Astrocyte of the spinal cord (primary cell): ENCODE measurements around the gene PLBD1.

Experiments used
- DNase-seq: peaks from one replicate; pipeline ENCODE4 v3.0.0; 2011; ENCODE audit warnings: low read depth, low spot score
- H3K4me3 ChIP-seq: 2 replicates; pipeline ENCODE4 v1.5.1; 2011; ENCODE audit warnings: low read depth, mild to moderate bottlenecking, low read length, moderate library complexity
- in situ Hi-C: cut with HindIII; loops from 2 replicates; pipeline ENCODE4 v1.10.0; 2017; ENCODE audit warnings: low sequenced_read_pairs
- TF ChIP-seq, protein P1 (sequence below): IDR thresholded peaks from 2 replicates; pipeline ENCODE4 v1.5.1; 2012; ENCODE audit warnings: low read depth, mild to moderate bottlenecking, low read length, inconsistent platforms

Gene PLBD1

GRCh38 chr12:14572401-14572800 lies 4.7 kb upstream of the PLBD1 start:
- TF ChIP-seq, protein P1, sequence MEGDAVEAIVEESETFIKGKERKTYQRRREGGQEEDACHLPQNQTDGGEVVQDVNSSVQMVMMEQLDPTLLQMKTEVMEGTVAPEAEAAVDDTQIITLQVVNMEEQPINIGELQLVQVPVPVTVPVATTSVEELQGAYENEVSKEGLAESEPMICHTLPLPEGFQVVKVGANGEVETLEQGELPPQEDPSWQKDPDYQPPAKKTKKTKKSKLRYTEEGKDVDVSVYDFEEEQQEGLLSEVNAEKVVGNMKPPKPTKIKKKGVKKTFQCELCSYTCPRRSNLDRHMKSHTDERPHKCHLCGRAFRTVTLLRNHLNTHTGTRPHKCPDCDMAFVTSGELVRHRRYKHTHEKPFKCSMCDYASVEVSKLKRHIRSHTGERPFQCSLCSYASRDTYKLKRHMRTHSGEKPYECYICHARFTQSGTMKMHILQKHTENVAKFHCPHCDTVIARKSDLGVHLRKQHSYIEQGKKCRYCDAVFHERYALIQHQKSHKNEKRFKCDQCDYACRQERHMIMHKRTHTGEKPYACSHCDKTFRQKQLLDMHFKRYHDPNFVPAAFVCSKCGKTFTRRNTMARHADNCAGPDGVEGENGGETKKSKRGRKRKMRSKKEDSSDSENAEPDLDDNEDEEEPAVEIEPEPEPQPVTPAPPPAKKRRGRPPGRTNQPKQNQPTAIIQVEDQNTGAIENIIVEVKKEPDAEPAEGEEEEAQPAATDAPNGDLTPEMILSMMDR, result no peak
- no peak overlapping the region for H3K4me3 ChIP-seq
- no peak for DNase-seq
- in situ Hi-C loops, result no loop called here

DNA sequence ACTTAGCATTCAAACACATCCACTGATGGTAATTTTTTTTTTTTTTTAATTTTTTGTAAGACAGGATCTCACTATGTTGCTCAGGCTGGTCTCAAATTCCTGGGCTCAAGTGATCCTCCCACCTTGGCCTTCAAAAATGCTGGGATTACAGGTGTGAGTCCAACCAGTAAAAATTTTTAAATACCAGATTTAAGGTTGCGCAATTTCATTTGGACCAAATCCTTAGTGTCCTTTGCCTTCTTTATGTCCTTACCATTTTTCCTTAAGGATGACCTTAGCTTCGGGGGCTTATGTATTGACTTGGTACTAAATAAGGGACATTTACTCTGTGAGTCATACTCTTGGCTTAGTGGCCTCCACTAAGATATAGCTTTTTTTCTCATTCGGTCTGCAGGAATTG lies 4.1 kb upstream of the PLBD1 start:
- DNase-seq, result no peak
- in situ Hi-C loops, result no loop called here
- TF ChIP-seq, protein P1, result no peak
- H3K4me3 ChIP-seq, result no peak overlapping the region

- TF ChIP-seq, protein P1, result no peak
- no peak for DNase-seq
- in situ Hi-C loops, result no loop called here
- no peak overlapping the region for H3K4me3 ChIP-seq
Measured at GRCh38 chr12:14570231-14570630, 2.5 kb upstream of the PLBD1 start.

GRCh38 chr12:14564336-14564959 lies 3.2 kb downstream of the PLBD1 start:
- in situ Hi-C loops, result no loop called here
- DNase-seq, result no peak
- TF ChIP-seq, protein P1, result no peak
- H3K4me3 ChIP-seq, result no peak overlapping the region

DNA sequence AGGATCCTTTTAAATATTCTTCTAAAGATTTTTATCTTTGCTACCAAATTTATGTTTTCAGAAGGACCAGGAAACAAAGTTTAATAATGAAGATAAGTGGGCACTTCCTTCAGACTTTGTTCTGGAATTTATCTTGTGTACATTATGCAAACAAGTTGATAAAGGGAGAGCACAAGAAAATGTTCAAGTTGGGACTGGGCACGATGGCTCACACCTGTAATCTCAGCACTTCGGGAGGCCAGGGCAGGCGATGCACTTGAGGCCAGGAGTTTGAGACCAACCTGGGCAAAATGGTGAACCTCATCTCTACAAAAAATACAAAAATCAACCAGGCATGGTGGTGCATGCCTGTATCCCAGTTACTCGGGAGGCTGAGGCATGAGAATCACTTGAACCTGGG lies 4.6 kb downstream of the PLBD1 start:
- no peak for DNase-seq
- no peak overlapping the region for H3K4me3 ChIP-seq
- TF ChIP-seq, protein P1, result no peak
- in situ Hi-C loops, result no loop called here

GRCh38 chr12:14562279-14562678 lies 5.4 kb downstream of the PLBD1 start:
- in situ Hi-C loops, result no loop called here
- TF ChIP-seq, protein P1, result no peak
- H3K4me3 ChIP-seq, result no peak overlapping the region
- no peak for DNase-seq
